Caco-2 (cell line): ENCODE results near the gene FRMD4A. TPM values are rescaled to one million over a fixed set of nuclear protein-coding genes. Genes with fewer than 3 reads are reported as not detected.

Experiments
- BruUV-seq: library from RNA; stranded (reverse); fragments of 400-500 nt; replicated peaks from 2 replicates; lab custom pipeline; 2021; lab: Mats Ljungman, UMichigan
- CTCF ChIA-PET: fragments of 300-600 bp; sonication (Branson Sonifier 250); formaldehyde crosslinking; loops from one replicate; lab custom pipeline; 2022; ENCODE audit warnings: antibody characterized with exemption; lab: Charles Lee
- POLR2A ChIA-PET: fragments of 300-600 bp; sonication (Branson Sonifier 250); formaldehyde crosslinking; loops from one replicate; lab custom pipeline; 2022; ENCODE audit warnings: antibody characterized with exemption; lab: Charles Lee
- DNase-seq, 2 experiments: peaks; one replicate each; pipeline versions ENCODE4 v3.0.0 to v3.0.0-alpha.2; 2020 to 2022
- H3K27me3 ChIP-seq: replicated peaks from 2 replicates; pipeline ENCODE4 v1.6.0; 2011; ENCODE audit warnings: low read length; ENCODE audit not compliant: control insufficient read depth, insufficient read depth
- H3K36me3 ChIP-seq: 2 replicates; pipeline ENCODE4 v1.5.1; 2011; ENCODE audit warnings: low read length; ENCODE audit not compliant: control insufficient read depth, insufficient read depth
- H3K4me1 ChIP-seq: fragments of 250-450 bp; sonication (Bioruptor Pico); 2 replicates; pipeline ENCODE4 v1.5.1; 2020; ENCODE audit warnings: mild to moderate bottlenecking
- H3K4me3 ChIP-seq: 2 replicates; pipeline ENCODE4 v1.5.1; 2011; ENCODE audit warnings: low read depth, mild to moderate bottlenecking, control low read depth, low read length
- H3K9me3 ChIP-seq: fragments of 250-450 bp; sonication (Bioruptor Pico); 2 replicates; pipeline ENCODE4 v1.5.1; 2020; ENCODE audit warnings: mild to moderate bottlenecking, moderate library complexity
- H3K27ac Mint-ChIP-seq: one replicate; pipeline ENCODE4 v1.8.0; 2022; ENCODE audit warnings: mixed read lengths; ENCODE audit not compliant: unreplicated experiment
- H3K27me3 Mint-ChIP-seq: one replicate; pipeline ENCODE4 v1.8.0; 2022; ENCODE audit warnings: mixed read lengths; ENCODE audit not compliant: insufficient read depth, unreplicated experiment
- H3K36me3 Mint-ChIP-seq: one replicate; pipeline ENCODE4 v1.8.0; 2022; ENCODE audit warnings: mild to moderate bottlenecking, mixed read lengths; ENCODE audit not compliant: insufficient read depth, unreplicated experiment
- H3K4me1 Mint-ChIP-seq: one replicate; pipeline ENCODE4 v1.8.0; 2022; ENCODE audit warnings: low read depth, mixed read lengths; ENCODE audit not compliant: unreplicated experiment
- H3K4me3 Mint-ChIP-seq: one replicate; pipeline ENCODE4 v1.8.0; 2022; ENCODE audit warnings: mild to moderate bottlenecking, moderate library complexity, mixed read lengths; ENCODE audit not compliant: unreplicated experiment
- H3K9me3 Mint-ChIP-seq: one replicate; pipeline ENCODE4 v1.8.0; 2022; ENCODE audit warnings: mixed read lengths; ENCODE audit not compliant: unreplicated experiment
- CTCF ChIP-seq, 2 experiments: fragments of 200-600 bp in 1 of 2; IDR thresholded peaks; 1 replicate in 1 of 2; 2 replicates in 1 of 2; pipeline versions ENCODE4 v1.5.1 to v1.8.0; 2011 to 2022; ENCODE audit warnings: antibody characterized with exemption in 1 of 2, control low read depth in 1 of 2, inconsistent platforms in 1 of 2, low read depth in 1 of 2, low read length in 1 of 2, mild to moderate bottlenecking in 1 of 2, moderate library complexity in 1 of 2; ENCODE audit not compliant: insufficient read depth in 1 of 2, severe bottlenecking in 1 of 2, unreplicated experiment in 1 of 2
- intact Hi-C: fragments of 100-400 bp; cut with micrococcal nuclease; formaldehyde crosslinking; loops from one replicate; pipeline ENCODE4 v1.10.0; 2022; ENCODE audit not compliant: unreplicated experiment
- total RNA-seq: library from RNA; stranded (reverse); gene quantifications from 2 replicates; pipeline ENCODE4 v1.2.3, GENCODE V29; 2022

Gene FRMD4A
- total RNA-seq, 1 experiment from 2014 or later = 52.1 TPM

- POLR2A ChIA-PET = no interaction called here
These were observed 207.6 kb downstream of the FRMD4A start for GRCh38 chr10:14123139-14123538.

GRCh38 chr10:14120812-14121211 lies 209.9 kb downstream of the FRMD4A start:
- H3K27me3 ChIP-seq = no peaks in the 10 kb centered on the region
- H3K4me3 ChIP-seq = no peak overlapping the region
- no peak overlapping the region for H3K27ac Mint-ChIP-seq
- H3K36me3 Mint-ChIP-seq = no peaks in the 10 kb centered on the region
- BruUV-seq = no TSS peak
- no peaks in the 10 kb centered on the region for H3K9me3 Mint-ChIP-seq
- H3K4me3 Mint-ChIP-seq = no peak overlapping the region
- no peaks in the 10 kb centered on the region for H3K36me3 ChIP-seq
- no peaks in the 10 kb centered on the region for H3K27me3 Mint-ChIP-seq
- ChIA-PET CTCF (interaction anchor here (0.6 kb wide), 1 partner anchor 27 kb away, joined by 3 read pairs; no protein-coding TSS in a partner anchor), POLR2A (no interaction called here)
- intact Hi-C loops = no loop called here
- H3K4me1 Mint-ChIP-seq = no peaks in the 10 kb centered on the region
- H3K4me1 ChIP-seq = no peaks in the 10 kb centered on the region
- TF ChIP-seq CTCF (IDR thresholded peaks at IDR 0.05; ENCODE audit: insufficient read depth in 1 of 2, low read depth in 1 of 2, low read length in 1 of 2, severe bottlenecking in 1 of 2, unreplicated experiment in 1 of 2) = no peak
- no peaks in the 10 kb centered on the region for H3K9me3 ChIP-seq
- no peak for DNase-seq

More at GRCh38 chr10:14123139-14123538, 207.6 kb downstream of the FRMD4A start:
- Mint-ChIP-seq H3K9me3 (no peaks in the 10 kb centered on the region), H3K27ac (no peak overlapping the region), H3K4me3 (no peak overlapping the region), H3K27me3 (peaks cover 3% of the 10 kb centered on the region), H3K36me3 (no peaks in the 10 kb centered on the region), H3K4me1 (no peaks in the 10 kb centered on the region)
- H3K9me3 ChIP-seq = no peaks in the 10 kb centered on the region
- intact Hi-C loops = no loop called here
- no peaks in the 10 kb centered on the region for H3K36me3 ChIP-seq
- no peak for DNase-seq
- no peaks in the 10 kb centered on the region for H3K4me1 ChIP-seq
- no peaks in the 10 kb centered on the region for H3K27me3 ChIP-seq
- no peak overlapping the region for H3K4me3 ChIP-seq
- no TSS peak for BruUV-seq
- no peak for TF ChIP-seq CTCF (IDR thresholded peaks at IDR 0.05; ENCODE audit: insufficient read depth in 1 of 2, low read depth in 1 of 2, low read length in 1 of 2, severe bottlenecking in 1 of 2, unreplicated experiment in 1 of 2)
- CTCF ChIA-PET = no interaction called here

- no peaks in the 10 kb centered on the region for H3K4me1 Mint-ChIP-seq
- Histone ChIP-seq H3K36me3 (no peaks in the 10 kb centered on the region), H3K27me3 (no peaks in the 10 kb centered on the region), H3K4me3 (no peak overlapping the region), H3K4me1 (no peaks in the 10 kb centered on the region), H3K9me3 (no peaks in the 10 kb centered on the region)
- H3K27me3 Mint-ChIP-seq = no peaks in the 10 kb centered on the region
- no peak for TF ChIP-seq CTCF (IDR thresholded peaks at IDR 0.05; ENCODE audit: insufficient read depth in 1 of 2, low read depth in 1 of 2, low read length in 1 of 2, severe bottlenecking in 1 of 2, unreplicated experiment in 1 of 2)
- no TSS peak for BruUV-seq
- ChIA-PET CTCF (no interaction called here), POLR2A (no interaction called here)
- intact Hi-C loops = no loop called here
- DNase-seq = no peak
- no peak overlapping the region for H3K4me3 Mint-ChIP-seq
- no peaks in the 10 kb centered on the region for H3K36me3 Mint-ChIP-seq
- H3K9me3 Mint-ChIP-seq = no peaks in the 10 kb centered on the region
- no peak overlapping the region for H3K27ac Mint-ChIP-seq
These were observed 211.8 kb downstream of the FRMD4A start for GRCh38 chr10:14118953-14119352.
